Skeletal muscle tissue (tissue), 4 donors: Measurements from ENCODE around the gene TYW1B. TPM values are rescaled to one million over a fixed set of nuclear protein-coding genes. Genes with fewer than 3 reads are reported as not detected.
"Not testable (repeated sequence)": the region's sequence is repeated elsewhere in the genome, so short reads cannot be mapped to it uniquely, and the experiment has no call there.

ENCODE experiments used
- H3K27ac ChIP-seq: one replicate; pipeline ENCODE4 v1.7.0; 2013; ENCODE audit warnings: mild to moderate bottlenecking, low read depth, low read length, inconsistent platforms
- H3K27me3 ChIP-seq, 3 donors: one replicate each; pipeline ENCODE4 v1.7.0; 2013; ENCODE audit warnings: low read length in 3 of 3; ENCODE audit not compliant: control insufficient read depth in 3 of 3, insufficient read depth in 3 of 3
- H3K36me3 ChIP-seq, 3 donors: one replicate each; pipeline ENCODE4 v1.7.0; 2013; ENCODE audit warnings: low read length in 3 of 3; ENCODE audit not compliant: control insufficient read depth in 3 of 3, insufficient read depth in 3 of 3
- H3K4me1 ChIP-seq, 3 donors: one replicate each; pipeline ENCODE4 v1.7.0; 2013; ENCODE audit warnings: low read length in 3 of 3, mild to moderate bottlenecking in 3 of 3; ENCODE audit not compliant: control insufficient read depth in 3 of 3, insufficient read depth in 3 of 3
- H3K4me3 ChIP-seq, 3 donors: one replicate each; pipeline ENCODE4 v1.7.0; 2013; ENCODE audit warnings: low read length in 3 of 3
- H3K9ac ChIP-seq, 3 donors: one replicate each; pipeline ENCODE4 v1.7.0; 2013; ENCODE audit warnings: low read length in 3 of 3, mild to moderate bottlenecking in 3 of 3, moderate library complexity in 2 of 3, low read depth in 1 of 3
- H3K9me3 ChIP-seq, 3 donors: one replicate each; pipeline ENCODE4 v1.7.0; 2013; ENCODE audit warnings: low read length in 3 of 3; ENCODE audit not compliant: control insufficient read depth in 3 of 3
- total RNA-seq: library from RNA; depleted of rRNA; stranded (reverse); fragments of >200 nt; gene quantifications from one replicate; pipeline ENCODE4 v1.2.3, GENCODE V29; 2014
- donor health status: Osteomylitis.

Gene TYW1B
- total RNA-seq, 1 donor from 2014 or later: 6.8 TPM

DNA sequence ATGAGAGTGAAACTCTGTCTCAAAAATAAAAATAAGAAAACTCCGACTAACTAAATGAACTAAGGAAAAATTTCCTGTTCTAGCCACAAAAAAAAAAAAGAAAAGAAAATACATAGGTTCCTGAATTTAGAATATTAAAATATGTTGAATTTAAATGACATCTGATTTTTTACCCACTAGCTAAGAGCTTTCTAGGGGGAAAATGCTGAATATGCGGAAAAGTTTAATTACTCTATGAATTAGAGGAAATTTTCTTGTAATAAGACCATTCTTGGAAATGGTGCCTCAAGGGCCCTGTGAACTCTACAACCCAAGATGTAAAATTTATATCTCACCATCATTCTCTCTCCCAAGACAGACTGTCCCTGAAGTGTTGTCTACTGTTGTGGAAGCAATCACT is 250.9 kb downstream of the TYW1B start:
- Histone ChIP-seq H3K27me3 (no peaks in the 10 kb centered on the region), H3K4me1 (no peaks in the 10 kb centered on the region), H3K9me3 (no peaks in the 10 kb centered on the region), H3K9ac (no peak overlapping the region), H3K27ac (no peak overlapping the region), H3K4me3 (no peak overlapping the region), H3K36me3 (no peaks in the 10 kb centered on the region)

DNA sequence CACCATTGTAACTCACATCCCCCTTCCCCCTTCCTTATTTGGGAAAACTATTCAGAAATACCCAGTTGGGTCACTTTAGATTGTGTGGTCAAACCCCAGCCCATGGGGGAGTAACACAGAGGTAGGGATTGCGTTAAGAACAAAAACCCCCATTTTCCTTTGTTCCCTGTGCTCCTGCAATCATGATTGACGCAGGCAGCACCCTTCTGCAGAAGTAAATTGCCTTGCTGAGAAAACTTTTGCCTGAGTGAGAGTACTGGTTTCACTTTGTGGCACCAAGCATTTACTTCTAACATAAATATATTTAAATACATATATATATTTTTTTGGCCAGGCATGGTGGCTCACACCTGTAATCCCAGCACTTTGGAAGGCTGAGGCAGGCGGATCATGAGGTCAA is 266.0 kb downstream of the TYW1B start:
- not testable (repeated sequence) for H3K27ac ChIP-seq, H3K4me3 ChIP-seq, H3K27me3 ChIP-seq, H3K9ac ChIP-seq, H3K4me1 ChIP-seq, H3K36me3 ChIP-seq, H3K9me3 ChIP-seq

DNA sequence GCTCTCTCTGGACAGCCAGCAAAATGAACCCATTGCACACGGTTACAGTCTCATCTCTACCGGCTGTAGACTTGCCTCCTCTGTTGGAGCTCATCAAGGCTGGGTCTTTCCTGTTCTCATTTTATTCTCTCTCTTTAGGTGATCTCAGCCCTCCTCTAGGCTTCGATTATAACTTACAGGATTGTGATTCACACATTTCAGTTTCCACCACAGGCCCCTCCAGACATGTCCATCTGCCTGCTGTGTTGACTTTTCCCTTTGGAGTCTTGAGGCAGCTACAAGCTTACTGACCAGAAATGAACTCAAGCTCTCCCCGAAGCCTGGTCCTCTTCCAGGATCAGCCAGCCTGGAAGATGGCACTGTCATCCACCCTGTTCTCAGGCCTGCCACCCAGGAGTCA is 268.5 kb downstream of the TYW1B start:
- H3K36me3 ChIP-seq, H3K4me3 ChIP-seq, H3K9me3 ChIP-seq, H3K27me3 ChIP-seq, H3K9ac ChIP-seq, H3K27ac ChIP-seq, H3K4me1 ChIP-seq: not testable (repeated sequence)

DNA sequence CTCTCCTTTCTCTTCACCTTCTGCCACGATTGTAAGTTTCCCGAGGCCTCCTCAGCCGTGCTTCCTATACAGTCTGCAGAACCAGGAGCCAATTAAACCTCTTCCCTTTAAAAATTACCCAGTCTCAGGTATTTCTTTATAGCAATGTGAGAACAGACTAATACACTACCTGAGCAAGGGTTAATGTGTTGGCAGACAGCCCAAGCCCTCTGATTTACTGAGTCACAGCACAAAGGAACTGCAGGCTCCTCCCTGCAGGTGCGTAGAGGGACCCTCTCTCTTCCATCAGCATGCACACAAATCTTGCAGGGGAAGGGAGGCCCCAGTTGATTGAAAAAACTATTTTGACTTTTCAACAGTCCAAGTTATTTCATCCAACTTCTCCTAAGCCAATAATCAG is 271.3 kb downstream of the TYW1B start:
- not testable (repeated sequence) for H3K4me1 ChIP-seq, H3K4me3 ChIP-seq, H3K27ac ChIP-seq, H3K9ac ChIP-seq, H3K9me3 ChIP-seq, H3K36me3 ChIP-seq, H3K27me3 ChIP-seq

DNA sequence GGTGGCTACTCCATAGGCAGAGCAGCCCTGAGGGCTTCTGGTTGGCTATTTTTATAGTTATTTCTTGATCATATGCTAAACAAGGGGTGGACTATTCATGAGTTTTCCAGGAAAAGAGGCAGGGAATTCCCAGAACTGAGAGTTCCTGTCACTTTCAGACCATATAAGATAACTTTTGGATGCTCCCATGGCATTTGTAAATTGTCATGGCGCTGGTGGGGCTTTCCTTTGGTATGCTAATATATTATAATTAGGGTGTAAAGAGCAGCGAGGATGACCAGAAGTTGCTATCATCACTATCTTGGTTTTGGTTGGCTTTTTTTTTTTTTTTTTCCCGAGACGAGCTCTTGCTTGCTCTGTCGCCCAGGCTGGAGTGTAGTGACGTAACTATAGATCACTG is 272.8 kb downstream of the TYW1B start:
- H3K4me1 ChIP-seq, H3K4me3 ChIP-seq, H3K27ac ChIP-seq, H3K36me3 ChIP-seq, H3K27me3 ChIP-seq, H3K9ac ChIP-seq, H3K9me3 ChIP-seq: not testable (repeated sequence)

GRCh38 chr7:72554401-72554800 is 273.6 kb downstream of the TYW1B start:
- H3K9ac ChIP-seq, H3K27ac ChIP-seq, H3K27me3 ChIP-seq, H3K4me1 ChIP-seq, H3K9me3 ChIP-seq, H3K36me3 ChIP-seq, H3K4me3 ChIP-seq: not testable (repeated sequence)

- H3K9me3 ChIP-seq, H3K27me3 ChIP-seq, H3K4me3 ChIP-seq, H3K36me3 ChIP-seq, H3K9ac ChIP-seq, H3K4me1 ChIP-seq, H3K27ac ChIP-seq: not testable (repeated sequence)
Measured at GRCh38 chr7:72550454-72550853, 277.5 kb downstream of the TYW1B start.

DNA sequence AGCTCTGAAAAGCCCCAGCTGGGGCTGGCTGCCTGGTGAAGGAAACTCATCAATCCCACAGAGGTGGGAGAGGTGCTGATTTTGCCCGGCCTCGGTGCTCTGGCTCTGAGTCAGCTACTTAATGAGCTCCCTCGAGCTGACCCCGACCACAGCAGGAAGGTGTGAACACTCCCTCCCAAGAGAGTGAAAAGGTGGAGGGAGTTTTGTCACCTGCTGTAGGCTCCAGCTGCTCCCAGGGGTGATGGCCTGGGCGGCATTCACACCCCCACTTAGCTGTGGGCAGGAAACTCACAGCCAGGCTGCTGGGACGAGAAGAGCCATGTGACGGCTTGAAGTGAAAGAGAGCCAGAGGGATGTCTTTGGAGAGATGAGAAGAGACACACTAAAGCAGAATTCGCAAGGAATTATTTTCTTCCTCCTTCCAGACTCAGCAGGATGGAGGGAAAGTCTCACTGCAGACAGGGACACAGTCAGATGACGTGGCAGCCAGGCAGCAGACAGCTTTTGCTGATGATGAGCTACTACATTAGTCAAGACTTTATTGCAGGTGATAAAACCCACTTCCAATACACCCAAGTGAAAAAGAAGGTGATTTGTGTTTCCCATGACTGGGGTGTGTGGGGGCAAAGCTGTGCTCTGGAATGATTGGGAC is 281.3 kb downstream of the TYW1B start:
- H3K36me3 ChIP-seq, H3K9ac ChIP-seq, H3K27me3 ChIP-seq, H3K4me3 ChIP-seq, H3K27ac ChIP-seq, H3K9me3 ChIP-seq, H3K4me1 ChIP-seq: not testable (repeated sequence)

DNA sequence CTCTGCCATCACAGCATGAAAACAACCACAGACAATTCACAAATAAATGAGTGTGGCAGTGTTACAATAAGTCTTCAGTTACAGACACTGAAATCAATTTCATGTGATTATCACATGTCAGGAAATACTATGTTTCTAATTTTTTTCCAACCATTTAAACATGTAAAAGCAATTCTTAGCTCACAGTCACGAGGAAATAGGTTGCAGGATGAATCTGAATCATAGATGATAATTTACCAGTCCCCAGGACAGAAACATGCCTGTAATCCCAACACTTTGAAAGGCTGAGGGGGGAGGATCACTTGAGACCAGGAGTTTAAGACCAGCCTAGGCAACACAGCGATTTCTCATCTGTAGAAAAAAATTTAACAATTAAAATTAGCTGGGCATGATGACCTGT is 283.5 kb downstream of the TYW1B start:
- not testable (repeated sequence) for H3K9ac ChIP-seq, H3K27me3 ChIP-seq, H3K27ac ChIP-seq, H3K36me3 ChIP-seq, H3K4me3 ChIP-seq, H3K9me3 ChIP-seq, H3K4me1 ChIP-seq

DNA sequence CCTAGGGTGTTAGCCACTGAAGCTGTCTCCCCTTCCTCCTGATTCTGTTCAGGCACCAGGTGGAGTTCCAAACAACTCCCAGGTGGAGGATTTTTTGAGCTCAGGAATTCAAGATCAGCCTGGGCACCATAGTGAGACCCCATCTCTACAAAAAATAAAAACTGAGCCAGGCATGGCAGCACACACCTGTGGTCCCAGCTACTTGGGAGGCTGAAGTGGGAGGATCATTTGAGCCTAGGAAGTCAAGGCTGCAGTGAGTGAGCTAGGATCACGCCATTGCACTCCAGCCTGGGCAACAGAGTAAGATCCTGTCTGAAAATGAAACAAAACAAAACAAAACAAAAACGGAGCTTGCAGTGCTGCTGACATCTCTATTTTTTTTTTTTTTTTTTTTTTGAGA is 287.1 kb downstream of the TYW1B start:
- H3K27ac ChIP-seq: no peak overlapping the region
- no peaks in the 10 kb centered on the region for H3K4me1 ChIP-seq
- H3K27me3 ChIP-seq: no peaks in the 10 kb centered on the region
- no peak overlapping the region for H3K4me3 ChIP-seq
- no peaks in the 10 kb centered on the region for H3K36me3 ChIP-seq
- H3K9ac ChIP-seq: no peak overlapping the region
- no peaks in the 10 kb centered on the region for H3K9me3 ChIP-seq

- H3K9me3 ChIP-seq: no peaks in the 10 kb centered on the region
Measured at GRCh38 chr7:72540106-72540611, 287.8 kb downstream of the TYW1B start.

More at GRCh38 chr7:72540106-72540611, 287.8 kb downstream of the TYW1B start:
- no peaks in the 10 kb centered on the region for H3K36me3 ChIP-seq
- no peak overlapping the region for H3K27ac ChIP-seq
- no peak overlapping the region for H3K9ac ChIP-seq
- H3K4me3 ChIP-seq: no peak overlapping the region
- H3K27me3 ChIP-seq: no peaks in the 10 kb centered on the region
- H3K4me1 ChIP-seq: no peaks in the 10 kb centered on the region
